Measurements from ENCODE around the gene EGFR. TPM values are rescaled to one million over a fixed set of nuclear protein-coding genes. Genes with fewer than 3 reads are reported as not detected.

EGFR gene
- total RNA-seq, 1 experiment from 2014 or later: 448 TPM

GRCh38 chr7:55052741-55053427, 34.1 kb downstream of the EGFR start:
- no peak overlapping the region for H3K4me3 Mint-ChIP-seq (ENCODE audit: unreplicated experiment)
- no peaks in the 10 kb centered on the region for H3K9me3 Mint-ChIP-seq (ENCODE audit: unreplicated experiment)

GRCh38 chr7:55053651-55054571, 35.1 kb downstream of the EGFR start:
- peak overlapping the region; percentile 95 for H3K27ac Mint-ChIP-seq (ENCODE audit: low read depth, unreplicated experiment)
- no peaks in the 10 kb centered on the region for H3K9me3 Mint-ChIP-seq (ENCODE audit: unreplicated experiment)
- peaks cover 68% of the 10 kb centered on the region for H3K36me3 Mint-ChIP-seq (ENCODE audit: insufficient read depth, unreplicated experiment)
- DNase-seq (ENCODE audit: unreplicated experiment): peak; percentile 57
- intact Hi-C loops (cut with micrococcal nuclease): no loop called here
- no peak for TF ChIP-seq CTCF (IDR thresholded peaks at IDR 0.05; ENCODE audit: unreplicated experiment)
- H3K4me3 Mint-ChIP-seq (ENCODE audit: unreplicated experiment): peak overlapping the region; percentile 58
- ChIA-PET POLR2A (interaction anchor here (0.7 to 16.1 kb wide), 14 partner anchors 10 to 177 kb away, joined by 3 to 122 read pairs (median 5); partner anchors contain the start of gene EGFR), CTCF (interaction anchor here (0.6 to 2.1 kb wide), 7 partner anchors 9 to 283 kb away, joined by 3 to 8 read pairs (median 6); no protein-coding TSS in a partner anchor)
- no peaks in the 10 kb centered on the region for H3K27me3 Mint-ChIP-seq (ENCODE audit: insufficient read depth, unreplicated experiment)
- H3K4me1 Mint-ChIP-seq (ENCODE audit: insufficient read depth, unreplicated experiment): peaks cover 80% of the 10 kb centered on the region
- no TSS peak for BruUV-seq (replicated peaks)

More at GRCh38 chr7:55052741-55053427, 34.1 kb downstream of the EGFR start:
- POLR2A ChIA-PET: interaction anchor here (0.7 to 16.1 kb wide), 13 partner anchors 9 to 294 kb away, joined by 3 to 122 read pairs (median 4); partner anchors contain the start of genes EGFR and SEC61G
- intact Hi-C loops (cut with micrococcal nuclease): no loop called here
- no TSS peak for BruUV-seq (replicated peaks)
- Mint-ChIP-seq H3K36me3 (ENCODE audit: insufficient read depth, unreplicated experiment) (peaks cover 75% of the 10 kb centered on the region), H3K27me3 (ENCODE audit: insufficient read depth, unreplicated experiment) (no peaks in the 10 kb centered on the region), H3K4me1 (ENCODE audit: insufficient read depth, unreplicated experiment) (peaks cover 88% of the 10 kb centered on the region), H3K27ac (ENCODE audit: low read depth, unreplicated experiment) (peak overlapping the region; percentile 95)
- TF ChIP-seq CTCF (IDR thresholded peaks at IDR 0.05; ENCODE audit: unreplicated experiment): no peak
- CTCF ChIA-PET: interaction anchor here (1.2 to 2.1 kb wide), 3 partner anchors 10 to 279 kb away, joined by 7 to 8 read pairs (median 7); no protein-coding TSS in a partner anchor
- DNase-seq (ENCODE audit: unreplicated experiment): no peak

GRCh38 chr7:55054758-55055157, 35.9 kb downstream of the EGFR start:
- Mint-ChIP-seq H3K27me3 (ENCODE audit: insufficient read depth, unreplicated experiment) (no peaks in the 10 kb centered on the region), H3K4me1 (ENCODE audit: insufficient read depth, unreplicated experiment) (peaks cover 72% of the 10 kb centered on the region), H3K27ac (ENCODE audit: low read depth, unreplicated experiment) (no peak overlapping the region), H3K9me3 (ENCODE audit: unreplicated experiment) (no peaks in the 10 kb centered on the region), H3K4me3 (ENCODE audit: unreplicated experiment) (peak overlapping the region; percentile 17), H3K36me3 (ENCODE audit: insufficient read depth, unreplicated experiment) (peaks cover 66% of the 10 kb centered on the region)
- no peak for DNase-seq (ENCODE audit: unreplicated experiment)
- no peak for TF ChIP-seq CTCF (IDR thresholded peaks at IDR 0.05; ENCODE audit: unreplicated experiment)
- CTCF ChIA-PET: interaction anchor here (0.6 to 2.1 kb wide), 5 partner anchors 9 to 194 kb away, joined by 3 to 8 read pairs (median 4); no protein-coding TSS in a partner anchor
- no TSS peak for BruUV-seq (replicated peaks)
- POLR2A ChIA-PET: interaction anchor here (1.0 to 16.1 kb wide), 8 partner anchors 10 to 108 kb away, joined by 4 to 122 read pairs (median 8); partner anchors contain the start of gene EGFR
- intact Hi-C loops (cut with micrococcal nuclease): no loop called here
